Psoas muscle (tissue), 8 donors: Measurements from ENCODE around the gene DENND2C. TPM values are rescaled to one million over a fixed set of nuclear protein-coding genes. Genes with fewer than 3 reads are reported as not detected.

Source experiments
- ATAC-seq, 4 donors: fragments of 200-7000 bp; cut with Tn5 transposase; one replicate each; pipeline ENCODE4 v1.9.1; 2020; ENCODE audit warnings: moderate library complexity in 3 of 4, mild to moderate bottlenecking in 2 of 4
- DNase-seq, 2 donors: peaks; one replicate each; pipeline ENCODE4 v3.0.0-alpha.2; 2020
- H3K27ac ChIP-seq: fragments of 200-600 bp; one replicate; pipeline ENCODE4 v1.8.0; 2022
- H3K27me3 ChIP-seq, 3 donors: fragments of 200-600 bp in 1 of 3; one replicate each; pipeline versions ENCODE4 v1.6.1 to v1.8.0; 2013 to 2022; ENCODE audit warnings: low read length in 2 of 3, mild to moderate bottlenecking in 2 of 3, moderate library complexity in 1 of 3; ENCODE audit not compliant: insufficient read depth in 3 of 3
- H3K36me3 ChIP-seq, 2 donors: fragments of 200-600 bp in 1 of 2; one replicate each; pipeline versions ENCODE4 v1.6.1 to v1.8.0; 2013 to 2022; ENCODE audit warnings: low read depth in 1 of 2, mild to moderate bottlenecking in 1 of 2, moderate library complexity in 1 of 2; ENCODE audit not compliant: insufficient read depth in 1 of 2
- H3K4me1 ChIP-seq: fragments of 200-600 bp; one replicate; pipeline ENCODE4 v1.8.0; 2022
- H3K4me3 ChIP-seq: fragments of 200-600 bp; one replicate; pipeline ENCODE4 v1.8.0; 2022; ENCODE audit warnings: mild to moderate bottlenecking
- H3K9me3 ChIP-seq: fragments of 200-600 bp; one replicate; pipeline ENCODE4 v1.8.0; 2022
- WGBS, 3 donors: extraction: QIAGEN DNeasy Blood & Tissue Kit; methylation state at CpG; one replicate each; pipeline versions ENCODE4 v1.1.6 to v1.1.7; 2013; 5-methylcytosine and 5-hydroxymethylcytosine counted together
- intact Hi-C, 2 donors: fragments of 100-400 bp; cut with DNase I; formaldehyde crosslinking; loops; one replicate each; pipeline versions ENCODE4 v1.11.0 to v1.14.2; 2022
- polyA plus RNA-seq, 3 donors: library from polyadenylated mRNA; stranded (reverse); fragments of 200-250 nt; gene quantifications; one replicate each; pipeline ENCODE4 v1.2.3, GENCODE V29; 2013
- total RNA-seq, 4 donors: library from RNA; stranded (reverse); fragmentation: NEBNext Ultra II Directional in 2 of 4; extraction: Animal tissue kit (Norgen Biotek cat#: 25700) in 2 of 4; gene quantifications; one replicate each; pipeline versions ENCODE4 v1.2.1 to v1.2.4, GENCODE V29; 2021 to 2023
- TF ChIP-seq, protein P1 (sequence below): fragments of 200-600 bp; IDR thresholded peaks from one replicate; pipeline ENCODE4 v1.8.0; 2022; ENCODE audit warnings: antibody characterized with exemption
- donor health status: healthy with polysubstance abuse.
- donor health status: DM: no; HTN: no; CAD: no; lungs with moderate emphysema.
- donor health status: Bipolar disorder and iron deficiency.
- donor health status: healthy.
- donor health status: DM: yes; HTN: yes; CAD: no.
- donor health status: DM: no; HTN: no; CAD: no.
- donor health status: DM: no; HTN: no; CAD: no.
- donor health status: DM: yes; HTN: yes; CAD: no.

Gene DENND2C
- total and polyA plus RNA-seq, 7 donors: 1.4 to 18.3 (median 13.3) TPM

DNA sequence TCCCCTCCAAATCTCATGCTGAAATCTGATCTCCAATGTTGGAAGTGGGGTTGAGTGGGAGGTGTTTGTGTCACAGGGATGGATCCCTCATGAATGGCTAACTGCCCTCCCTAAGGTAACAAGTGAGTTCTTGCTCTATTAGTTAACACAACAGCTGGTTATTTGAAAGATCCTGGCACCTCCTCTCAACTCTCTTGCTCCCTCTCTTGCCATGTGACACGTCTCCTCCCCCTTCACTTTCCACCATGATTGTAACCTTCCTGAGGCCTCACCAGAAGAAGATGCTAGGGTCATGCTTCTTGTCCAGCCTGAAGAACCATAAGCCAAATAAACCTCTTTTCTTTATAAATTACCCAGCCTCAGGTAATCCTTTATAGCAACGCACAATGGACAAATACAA is 28.5 kb downstream of the DENND2C start:
- no peak overlapping the region for H3K4me3 ChIP-seq
- DNase-seq: no peak
- H3K27me3 ChIP-seq: no peaks in the 10 kb centered on the region
- peaks cover 0 to 93% of the 10 kb centered on the region in 2 donors for H3K36me3 ChIP-seq
- intact Hi-C loops: loop anchor here in 1 of 2 donors (5.0 kb wide), 1 partner anchor 39 kb away; no protein-coding TSS in a partner anchor
- peak in 3 of 4 donors; percentile 57 to 69 (median 58) for ATAC-seq
- TF ChIP-seq, protein P1, sequence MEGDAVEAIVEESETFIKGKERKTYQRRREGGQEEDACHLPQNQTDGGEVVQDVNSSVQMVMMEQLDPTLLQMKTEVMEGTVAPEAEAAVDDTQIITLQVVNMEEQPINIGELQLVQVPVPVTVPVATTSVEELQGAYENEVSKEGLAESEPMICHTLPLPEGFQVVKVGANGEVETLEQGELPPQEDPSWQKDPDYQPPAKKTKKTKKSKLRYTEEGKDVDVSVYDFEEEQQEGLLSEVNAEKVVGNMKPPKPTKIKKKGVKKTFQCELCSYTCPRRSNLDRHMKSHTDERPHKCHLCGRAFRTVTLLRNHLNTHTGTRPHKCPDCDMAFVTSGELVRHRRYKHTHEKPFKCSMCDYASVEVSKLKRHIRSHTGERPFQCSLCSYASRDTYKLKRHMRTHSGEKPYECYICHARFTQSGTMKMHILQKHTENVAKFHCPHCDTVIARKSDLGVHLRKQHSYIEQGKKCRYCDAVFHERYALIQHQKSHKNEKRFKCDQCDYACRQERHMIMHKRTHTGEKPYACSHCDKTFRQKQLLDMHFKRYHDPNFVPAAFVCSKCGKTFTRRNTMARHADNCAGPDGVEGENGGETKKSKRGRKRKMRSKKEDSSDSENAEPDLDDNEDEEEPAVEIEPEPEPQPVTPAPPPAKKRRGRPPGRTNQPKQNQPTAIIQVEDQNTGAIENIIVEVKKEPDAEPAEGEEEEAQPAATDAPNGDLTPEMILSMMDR: no peak
- H3K4me1 ChIP-seq: no peaks in the 10 kb centered on the region
- WGBS, 3 donors: 63 to 79% (median 64%) methylated on average over 2 of the region's 2 CpGs
- H3K27ac ChIP-seq: peak overlapping the region; percentile 49
- H3K9me3 ChIP-seq: no peaks in the 10 kb centered on the region

DNA sequence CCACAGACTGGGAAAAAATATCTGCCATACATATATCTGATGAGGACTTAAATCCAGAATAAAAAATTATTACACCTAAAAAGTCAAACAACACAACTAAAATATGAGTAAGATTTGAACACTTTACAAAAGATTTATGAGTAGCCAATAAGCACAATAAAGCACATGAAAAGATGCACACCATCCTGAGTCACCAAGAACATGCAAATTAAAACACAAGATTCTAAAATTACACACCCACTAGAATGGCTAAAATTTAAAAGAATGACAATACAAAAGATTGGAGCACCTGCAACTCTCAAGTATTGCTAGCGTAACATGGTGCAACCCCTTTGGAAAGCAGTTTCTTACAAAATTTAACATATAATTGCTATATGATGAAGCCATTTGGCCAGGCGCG is 30.9 kb downstream of the DENND2C start:
- intact Hi-C loops: no loop called here
- 69 to 75% (median 70%) methylated on average over 3 of the region's 3 CpGs for WGBS, 3 donors
- TF ChIP-seq, protein P1: no peak
- Histone ChIP-seq H3K36me3 (peaks cover 0 to 88% of the 10 kb centered on the region in 2 donors), H3K4me1 (no peaks in the 10 kb centered on the region), H3K27ac (no peak overlapping the region), H3K27me3 (no peaks in the 10 kb centered on the region), H3K9me3 (no peaks in the 10 kb centered on the region), H3K4me3 (no peak overlapping the region)
- ATAC-seq: no peak
- no peak for DNase-seq

DNA sequence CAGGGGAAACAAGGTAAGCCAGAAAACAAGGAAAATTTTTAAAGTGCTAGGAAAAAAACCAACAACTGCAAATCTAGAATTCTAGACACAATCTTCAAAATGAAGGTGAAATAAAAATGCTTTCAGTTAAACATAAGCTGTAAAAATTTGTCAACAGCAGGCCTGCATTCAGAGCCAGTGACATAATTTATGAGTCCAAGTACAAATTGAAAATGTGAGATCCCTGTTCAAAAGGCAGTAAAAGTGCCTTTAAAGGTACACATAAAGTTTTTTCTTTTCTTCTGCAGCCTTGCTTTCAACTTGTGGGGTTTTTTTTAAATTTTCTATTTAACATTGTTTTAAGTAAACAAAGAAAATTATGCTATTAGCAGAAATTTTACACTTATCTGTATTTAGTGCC is 37.4 kb downstream of the DENND2C start:
- ATAC-seq (no peak), DNase-seq (no peak)
- H3K4me1 ChIP-seq: no peaks in the 10 kb centered on the region
- H3K9me3 ChIP-seq: no peaks in the 10 kb centered on the region
- peaks cover 0 to 89% of the 10 kb centered on the region in 2 donors for H3K36me3 ChIP-seq
- no peak overlapping the region for H3K4me3 ChIP-seq
- TF ChIP-seq, protein P1: no peak
- intact Hi-C loops: no loop called here
- H3K27ac ChIP-seq: no peak overlapping the region
- no peaks in the 10 kb centered on the region for H3K27me3 ChIP-seq

DNA sequence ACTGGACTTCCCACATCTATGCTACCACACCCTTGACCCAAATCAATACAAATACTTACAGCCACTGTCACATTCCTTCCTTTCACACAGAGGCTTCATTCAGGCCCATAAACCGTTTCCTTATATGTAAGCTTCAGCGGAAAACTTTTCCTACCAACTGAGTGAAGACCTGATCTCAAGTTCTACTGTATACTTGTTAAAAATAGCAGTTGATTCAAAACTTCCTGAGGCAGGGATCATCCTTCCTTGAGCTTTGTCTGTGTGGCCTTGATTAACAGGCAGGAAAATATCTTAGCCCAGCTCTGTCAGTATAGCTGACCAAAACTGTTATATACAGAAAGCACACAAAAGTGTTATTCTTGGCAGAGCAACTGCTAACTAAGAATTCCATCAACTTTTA is 42.7 kb downstream of the DENND2C start:
- H3K4me1 ChIP-seq: no peaks in the 10 kb centered on the region
- TF ChIP-seq, protein P1: no peak
- no peak overlapping the region for H3K27ac ChIP-seq
- no peak overlapping the region for H3K4me3 ChIP-seq
- intact Hi-C loops: loop anchor here in 1 of 2 donors (10.0 kb wide), 1 partner anchor 148 kb away; no protein-coding TSS in a partner anchor
- WGBS, 3 donors: 19 to 52% (median 31%) methylated on average over 2 of the region's 2 CpGs
- no peak for DNase-seq
- no peaks in the 10 kb centered on the region for H3K9me3 ChIP-seq
- H3K27me3 ChIP-seq: no peaks in the 10 kb centered on the region
- peak in 3 of 4 donors; percentile 31 to 52 (median 47) for ATAC-seq
- peaks cover 2 to 96% of the 10 kb centered on the region in 2 donors for H3K36me3 ChIP-seq

DNA sequence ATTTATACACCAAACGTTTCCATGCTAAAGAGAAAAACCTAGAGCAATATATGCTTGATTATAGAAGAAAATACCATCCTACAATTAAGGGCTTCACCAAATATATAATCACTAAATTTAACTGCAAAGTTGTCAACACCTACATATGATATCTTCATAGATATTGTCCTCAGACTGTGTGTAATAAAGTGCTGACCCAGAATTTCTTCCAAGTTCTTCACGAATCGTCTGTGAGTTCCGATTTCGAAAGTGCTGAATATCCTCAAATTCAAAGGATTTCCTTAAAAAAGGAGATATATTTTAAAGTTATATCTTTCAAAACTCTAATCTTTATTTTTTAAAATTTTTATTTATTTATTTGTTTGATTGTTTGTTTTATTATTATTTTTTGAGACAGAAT is 46.5 kb downstream of the DENND2C start:
- Histone ChIP-seq H3K27me3 (no peaks in the 10 kb centered on the region), H3K4me3 (no peak overlapping the region), H3K9me3 (no peaks in the 10 kb centered on the region), H3K36me3 (peaks cover 2 to 98% of the 10 kb centered on the region in 2 donors), H3K4me1 (no peaks in the 10 kb centered on the region), H3K27ac (no peak overlapping the region)
- WGBS, 3 donors: 73 to 91% (median 78%) methylated on average over 5 of the region's 5 CpGs
- no peak for DNase-seq
- TF ChIP-seq, protein P1: no peak
- no peak for ATAC-seq
- intact Hi-C loops: loop anchor here in 1 of 2 donors (10.0 kb wide), 1 partner anchor 151 kb away; no protein-coding TSS in a partner anchor
